T-cell (primary cell): Measurements from ENCODE around the gene UVSSA. TPM values are rescaled to one million over a fixed set of nuclear protein-coding genes. Genes with fewer than 3 reads are reported as not detected.

Experiments
- ATAC-seq, 4 experiments: fragments of 200-7000 bp in 3 of 4; fragments of 150-1000 bp in 1 of 4; cut with Tn5 transposase; replicated peaks in 1 of 4; 1 replicate in 3 of 4; 2 replicates in 1 of 4; pipeline ENCODE4 v1.10.0; 2021; ENCODE audit warnings: moderate library complexity in 3 of 4, mild to moderate bottlenecking in 2 of 4, moderate number of reproducible peaks in 1 of 4
- CTCF ChIA-PET, 2 donors: fragments of 300-600 bp; sonication (Branson Sonifier 250); formaldehyde crosslinking; loops; one replicate each; lab custom pipeline; 2022; ENCODE audit warnings: antibody characterized with exemption in 2 of 2; lab: Charles Lee
- POLR2A ChIA-PET, 2 donors: fragments of 300-600 bp; sonication (Branson Sonifier 250); formaldehyde crosslinking; loops; one replicate each; lab custom pipeline; 2022; ENCODE audit warnings: antibody characterized with exemption in 2 of 2; lab: Charles Lee
- DNase-seq, 35 experiments: peaks; one replicate each; pipeline versions ENCODE4 v3.0.0 to v3.0.0-alpha.2; 2013 to 2023
- H3K27ac ChIP-seq: one replicate; pipeline ENCODE4 v1.5.1; 2013; ENCODE audit warnings: low read length
- H3K27me3 ChIP-seq, 2 experiments: replicated peaks in 1 of 2; 1 replicate in 1 of 2; 2 replicates in 1 of 2; pipeline versions ENCODE4 v1.6.1 to v1.7.0; 2013; ENCODE audit warnings: low read length in 1 of 2, mixed read lengths in 1 of 2; ENCODE audit not compliant: control insufficient read depth in 2 of 2, insufficient read depth in 2 of 2; ENCODE audit errors: extremely low read depth in 1 of 2
- H3K36me3 ChIP-seq, 2 donors: 1 replicate in 1 of 2; 2 replicates in 1 of 2; pipeline versions ENCODE4 v1.6.1 to v1.7.0; 2013; ENCODE audit warnings: low read length in 1 of 2; ENCODE audit not compliant: control insufficient read depth in 2 of 2, insufficient read depth in 1 of 2; ENCODE audit errors: extremely low read depth in 1 of 2
- H3K4me1 ChIP-seq, 2 experiments: 1 replicate in 1 of 2; 2 replicates in 1 of 2; pipeline versions ENCODE4 v1.6.1 to v1.7.0; 2013; ENCODE audit warnings: low read length in 2 of 2, mixed read lengths in 1 of 2; ENCODE audit not compliant: insufficient read depth in 2 of 2, control insufficient read depth in 1 of 2; ENCODE audit errors: extremely low read depth in 1 of 2
- H3K4me3 ChIP-seq, 2 donors: 1 replicate in 1 of 2; 2 replicates in 1 of 2; pipeline versions ENCODE4 v1.5.1 to v1.7.0; 2013; ENCODE audit warnings: mild to moderate bottlenecking in 2 of 2, low read length in 1 of 2, moderate library complexity in 1 of 2; ENCODE audit not compliant: control insufficient read depth in 1 of 2; ENCODE audit errors: extremely low read depth in 1 of 2
- H3K9me3 ChIP-seq: 2 replicates; pipeline ENCODE4 v1.7.0; 2013
- H3K27ac Mint-ChIP-seq, 2 donors: one replicate each; pipeline ENCODE4 v1.8.0; 2020 to 2021; ENCODE audit warnings: mild to moderate bottlenecking in 2 of 2, mixed read lengths in 2 of 2
- H3K27me3 Mint-ChIP-seq, 2 donors: one replicate each; pipeline ENCODE4 v1.8.0; 2021 to 2022; ENCODE audit warnings: mixed read lengths in 2 of 2
- H3K36me3 Mint-ChIP-seq: one replicate; pipeline ENCODE4 v1.8.0; 2021; ENCODE audit warnings: mixed read lengths
- H3K4me1 Mint-ChIP-seq, 3 donors: one replicate each; pipeline ENCODE4 v1.8.0; 2020 to 2022; ENCODE audit warnings: mixed read lengths in 3 of 3, mild to moderate bottlenecking in 1 of 3
- H3K4me3 Mint-ChIP-seq, 3 donors: one replicate each; pipeline ENCODE4 v1.8.0; 2020 to 2022; ENCODE audit warnings: mild to moderate bottlenecking in 3 of 3, mixed read lengths in 3 of 3, moderate library complexity in 3 of 3
- H3K9me3 Mint-ChIP-seq, 3 donors: one replicate each; pipeline ENCODE4 v1.8.0; 2020 to 2022; ENCODE audit warnings: mixed read lengths in 3 of 3
- WGBS: methylation state at CpG from one replicate; pipeline ENCODE4 v1.1.5; 2013; ENCODE audit warnings: missing lambda C conversion rate; ENCODE audit not compliant: insufficient coverage; 5-methylcytosine and 5-hydroxymethylcytosine counted together
- total RNA-seq, 35 experiments: library from RNA in 6 of 35; stranded (reverse) in 6 of 35; fragments of 120-200 nt in 1 of 35; gene quantifications; one replicate each; pipeline versions ENCODE4 v1.2.1 to v1.2.4 and lab custom pipeline; 2013 to 2026

The UVSSA gene
- total RNA-seq, 5 donors from 2014 or later (not counting 1 experiment from before 2014, with no cell fraction given): 39.9 to 53.7 (median 42.7) TPM

DNA sequence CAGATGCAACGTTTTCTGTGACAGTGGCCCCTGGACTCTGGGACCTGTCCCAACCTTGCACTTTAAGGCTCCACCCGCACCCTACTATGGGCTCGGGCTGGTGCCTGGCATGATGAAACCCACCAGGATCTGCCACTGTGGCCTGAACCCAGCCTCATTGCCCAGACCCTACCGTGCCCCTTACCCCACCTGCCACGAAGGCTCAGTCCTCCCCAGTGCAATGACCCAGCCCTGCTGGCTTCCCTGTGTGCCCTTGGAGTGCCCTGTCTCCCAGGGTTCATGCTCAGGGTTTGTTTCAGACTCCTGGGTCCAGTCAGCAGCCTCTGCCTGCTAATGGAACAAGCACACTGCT lies 3.1 kb downstream of the UVSSA start:
- Mint-ChIP-seq H3K36me3 (peaks cover 6% of the 10 kb centered on the region), H3K9me3 (no peaks in the 10 kb centered on the region), H3K4me3 (no peak overlapping the region), H3K27me3 (no peaks in the 10 kb centered on the region), H3K4me1 (peaks cover 33 to 40% (median 37%) of the 10 kb centered on the region in 3 donors), H3K27ac (peak overlapping the region in 1 of 2 donors; percentile 34)
- no peak overlapping the region for H3K27ac ChIP-seq
- H3K27me3 ChIP-seq: no peaks in the 10 kb centered on the region
- DNase-seq: no peak
- 82% methylated on average over 5 of the region's 5 CpGs for WGBS
- no peak for ATAC-seq
- POLR2A ChIA-PET: no interaction called here
- peaks cover 0 to 45% of the 10 kb centered on the region in 2 experiments for H3K4me1 ChIP-seq
- H3K9me3 ChIP-seq: no peaks in the 10 kb centered on the region
- H3K4me3 ChIP-seq: no peak overlapping the region
- CTCF ChIA-PET: interaction anchor here in 1 of 2 donors (1.3 kb wide), 1 partner anchor 218 kb away, joined by 11 read pairs; no protein-coding TSS in a partner anchor
- peaks cover 16 to 27% of the 10 kb centered on the region in 2 donors for H3K36me3 ChIP-seq

DNA sequence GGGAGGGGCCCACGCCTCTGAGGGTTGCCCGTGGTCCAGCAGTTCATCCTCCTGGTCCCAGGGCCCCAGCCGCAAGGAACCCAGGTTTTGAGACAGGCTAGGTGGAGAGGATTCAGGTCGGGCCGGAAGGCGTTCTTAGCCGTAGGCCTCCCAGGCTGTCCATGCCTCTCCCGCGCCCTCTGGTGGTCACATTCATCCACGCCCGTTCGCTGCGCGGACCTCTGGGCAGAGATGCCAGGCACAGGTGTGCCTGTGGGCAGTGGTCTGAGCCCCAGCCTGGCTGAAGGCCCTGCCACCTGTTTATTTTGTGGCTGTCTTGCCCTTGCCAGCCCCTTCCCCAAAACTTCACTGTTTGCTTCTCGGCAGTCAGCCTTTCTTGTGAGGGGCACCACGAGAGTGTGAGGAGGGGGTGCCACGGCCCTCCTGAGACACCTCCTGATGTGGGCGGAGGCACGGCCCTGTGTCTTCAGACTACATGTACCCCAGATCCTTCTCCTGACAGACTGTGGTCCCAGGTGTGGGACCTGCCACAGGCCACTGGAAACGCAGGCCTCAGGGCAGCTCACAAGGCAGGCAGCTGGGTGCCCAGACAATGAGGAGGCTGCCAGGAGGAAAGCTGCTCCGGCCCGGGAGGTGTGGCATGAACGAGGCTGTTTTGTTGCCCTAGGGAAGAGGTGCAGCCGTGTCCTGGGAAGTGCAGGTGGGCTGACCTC lies 5.0 kb downstream of the UVSSA start:
- H3K4me3 Mint-ChIP-seq: no peak overlapping the region
- peaks cover 6% of the 10 kb centered on the region for H3K36me3 Mint-ChIP-seq
- Histone ChIP-seq H3K9me3 (no peaks in the 10 kb centered on the region), H3K27ac (peak overlapping the region; percentile 45), H3K4me1 (peaks cover 0 to 42% of the 10 kb centered on the region in 2 experiments), H3K27me3 (no peaks in the 10 kb centered on the region), H3K36me3 (peaks cover 22 to 34% of the 10 kb centered on the region in 2 donors), H3K4me3 (no peak overlapping the region)
- CTCF ChIA-PET: interaction anchor here (0.7 to 1.2 kb wide), 2 partner anchors 221 to 652 kb away, joined by 3 to 4 read pairs; no protein-coding TSS in a partner anchor
- 33% methylated on average over 24 of the region's 24 CpGs for WGBS
- no peaks in the 10 kb centered on the region for H3K27me3 Mint-ChIP-seq
- H3K27ac Mint-ChIP-seq: peak overlapping the region; percentile 74 to 85
- ATAC-seq (peak; percentile 27 to 42 (median 31)), DNase-seq (peak; percentile 60 to 92 (median 83))
- peaks cover 30 to 36% (median 33%) of the 10 kb centered on the region in 3 donors for H3K4me1 Mint-ChIP-seq
- POLR2A ChIA-PET: no interaction called here
- H3K9me3 Mint-ChIP-seq: no peaks in the 10 kb centered on the region

DNA sequence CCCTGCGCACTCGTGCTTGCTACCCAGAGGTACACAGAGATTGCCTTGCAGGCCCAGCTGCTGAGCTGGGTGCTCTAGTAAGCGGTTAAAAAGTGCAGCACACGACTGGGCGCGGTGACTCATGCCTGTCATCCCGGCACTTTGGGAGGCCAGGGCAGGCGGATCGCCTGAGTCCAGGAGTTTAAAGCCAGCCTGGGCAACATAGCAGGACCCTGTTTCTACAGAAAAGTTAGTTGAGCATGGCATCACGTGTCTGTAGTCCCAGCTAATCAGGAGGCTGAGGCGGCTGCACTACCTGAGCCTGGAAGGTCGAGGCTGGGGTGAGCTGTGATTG lies 5.5 kb downstream of the UVSSA start:
- Histone ChIP-seq H3K4me3 (no peak overlapping the region), H3K27ac (no peak overlapping the region), H3K27me3 (no peaks in the 10 kb centered on the region), H3K9me3 (no peaks in the 10 kb centered on the region), H3K4me1 (peaks cover 0 to 40% of the 10 kb centered on the region in 2 experiments), H3K36me3 (peaks cover 22 to 37% of the 10 kb centered on the region in 2 donors)
- H3K9me3 Mint-ChIP-seq: no peaks in the 10 kb centered on the region
- 93% methylated on average over 12 of the region's 12 CpGs for WGBS
- no peak overlapping the region for H3K4me3 Mint-ChIP-seq
- DNase-seq (no peak), ATAC-seq (no peak)
- peaks cover 6% of the 10 kb centered on the region for H3K36me3 Mint-ChIP-seq
- H3K27ac Mint-ChIP-seq: no peak overlapping the region
- no peaks in the 10 kb centered on the region for H3K27me3 Mint-ChIP-seq
- CTCF ChIA-PET: interaction anchor here in 1 of 2 donors (0.6 to 1.2 kb wide), 2 partner anchors 40 to 222 kb away, joined by 3 to 6 read pairs; no protein-coding TSS in a partner anchor
- peaks cover 30 to 36% (median 33%) of the 10 kb centered on the region in 3 donors for H3K4me1 Mint-ChIP-seq
- POLR2A ChIA-PET: no interaction called here

- Mint-ChIP-seq H3K27me3 (no peaks in the 10 kb centered on the region), H3K36me3 (peaks cover 6% of the 10 kb centered on the region), H3K4me1 (peaks cover 21 to 28% (median 28%) of the 10 kb centered on the region in 3 donors), H3K9me3 (no peaks in the 10 kb centered on the region), H3K4me3 (no peak overlapping the region), H3K27ac (no peak overlapping the region)
- no peak for ATAC-seq
- no peak for DNase-seq
- H3K27me3 ChIP-seq: no peaks in the 10 kb centered on the region
- H3K36me3 ChIP-seq: peaks cover 22 to 40% of the 10 kb centered on the region in 2 donors
- POLR2A ChIA-PET: no interaction called here
- H3K4me3 ChIP-seq: no peak overlapping the region
- H3K9me3 ChIP-seq: no peaks in the 10 kb centered on the region
- peaks cover 0 to 31% of the 10 kb centered on the region in 2 experiments for H3K4me1 ChIP-seq
- CTCF ChIA-PET: interaction anchor here in 1 of 2 donors (0.6 to 1.2 kb wide), 3 partner anchors 41 to 237 kb away, joined by 3 to 6 read pairs (median 3); no protein-coding TSS in a partner anchor
- 99% methylated on average over 19 of the region's 30 CpGs for WGBS
- H3K27ac ChIP-seq: no peak overlapping the region
Measured at GRCh38 chr4:1353186-1354055, 6.4 kb downstream of the UVSSA start.

DNA sequence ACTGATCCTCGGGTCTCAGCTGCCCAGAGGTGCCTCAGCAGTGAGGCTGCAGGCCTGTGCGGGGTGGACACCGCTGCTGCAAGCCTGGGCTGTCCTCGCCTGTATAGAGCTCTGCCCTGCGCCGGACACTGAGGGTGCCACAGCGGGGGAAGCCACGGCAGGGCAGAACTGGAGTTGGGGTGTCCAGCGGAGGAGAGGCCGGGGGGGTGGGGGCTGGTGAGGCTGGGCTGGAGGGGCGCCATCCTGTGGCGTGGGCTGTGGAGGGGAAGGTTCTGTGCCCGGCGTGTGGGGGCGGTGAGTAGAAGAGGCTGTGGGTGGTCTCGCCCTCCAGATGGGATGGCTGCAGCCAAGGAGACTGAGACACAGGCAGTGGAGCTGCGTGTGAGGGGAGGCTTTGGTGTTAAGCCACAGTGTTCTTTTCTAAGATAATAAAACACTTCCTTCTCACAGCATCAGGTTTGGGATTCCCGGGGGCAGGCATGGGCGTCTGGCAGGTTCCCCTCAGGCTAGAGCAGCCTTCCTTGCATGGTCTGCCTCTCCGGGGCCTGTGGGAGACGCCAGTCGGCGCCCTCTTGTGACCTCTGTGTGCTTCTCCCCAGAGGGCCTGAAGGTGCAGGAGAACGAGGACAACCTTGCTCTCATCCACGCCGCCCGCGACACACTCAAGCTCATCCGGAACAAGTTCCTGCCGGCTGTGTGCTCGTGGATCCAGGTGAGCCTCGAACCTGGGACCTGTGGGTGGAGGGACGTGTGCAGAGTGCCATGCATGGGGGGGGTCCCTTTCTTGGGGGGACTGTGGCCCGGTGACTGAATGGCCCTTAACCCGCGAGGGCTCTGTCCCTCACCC lies 7.4 kb downstream of the UVSSA start:
- H3K4me1 Mint-ChIP-seq: peaks cover 14 to 19% (median 19%) of the 10 kb centered on the region in 3 donors
- Histone ChIP-seq H3K9me3 (no peaks in the 10 kb centered on the region), H3K27me3 (no peaks in the 10 kb centered on the region), H3K36me3 (peaks cover 20 to 39% of the 10 kb centered on the region in 2 donors), H3K27ac (no peak overlapping the region), H3K4me3 (no peak overlapping the region), H3K4me1 (peaks cover 0 to 22% of the 10 kb centered on the region in 2 experiments)
- CTCF ChIA-PET: interaction anchor here (0.7 to 2.1 kb wide), 3 partner anchors 38 to 275 kb away, joined by 3 to 10 read pairs (median 4); no protein-coding TSS in a partner anchor
- no peaks in the 10 kb centered on the region for H3K9me3 Mint-ChIP-seq
- no peak overlapping the region for H3K4me3 Mint-ChIP-seq
- DNase-seq (no peak), ATAC-seq (no peak)
- no peaks in the 10 kb centered on the region for H3K27me3 Mint-ChIP-seq
- no peak overlapping the region for H3K27ac Mint-ChIP-seq
- POLR2A ChIA-PET: no interaction called here
- WGBS: 95% methylated on average over 22 of the region's 36 CpGs
- peaks cover 9% of the 10 kb centered on the region for H3K36me3 Mint-ChIP-seq
